ENCODE measurements around the gene RHPN2.

RHPN2 gene

GRCh38 chr19:33063753-33064457, 783 bp downstream of the RHPN2 start (continued):
- TF ChIP-seq CSRNP3 (CRISPR knock-in tag; IDR thresholded peaks at IDR 0.05) (no peak), CSDC2 (CRISPR knock-in tag; IDR thresholded peaks at IDR 0.05) (no peak)

- no peak for ATAC-seq
- no peak for TF ChIP-seq RARB (CRISPR knock-in tag; IDR thresholded peaks at IDR 0.05)
- TF ChIP-seq GLIS3 (CRISPR knock-in tag; IDR thresholded peaks at IDR 0.05), result no peak
- no peak for TF ChIP-seq POU6F1 (CRISPR knock-in tag; IDR thresholded peaks at IDR 0.05; ENCODE audit: borderline replicate concordance, low read depth)
- no peak for TF ChIP-seq TOX (CRISPR knock-in tag; IDR thresholded peaks at IDR 0.05; ENCODE audit: borderline replicate concordance)
- no peak for TF ChIP-seq BACH2 (CRISPR knock-in tag; IDR thresholded peaks at IDR 0.05; ENCODE audit: borderline replicate concordance)
- TF ChIP-seq ZC3H10 (CRISPR knock-in tag; IDR thresholded peaks at IDR 0.05), result no peak
- no peak for TF ChIP-seq TSHZ2 (CRISPR knock-in tag; IDR thresholded peaks at IDR 0.05)
Measured at GRCh38 chr19:33063356-33063752, 1.3 kb downstream of the RHPN2 start.

GRCh38 chr19:33062902-33063301, 1.8 kb downstream of the RHPN2 start:
- TF ChIP-seq SNAI2 (CRISPR knock-in tag; IDR thresholded peaks at IDR 0.05) (no peak), GLIS3 (CRISPR knock-in tag; IDR thresholded peaks at IDR 0.05) (no peak), TOX (CRISPR knock-in tag; IDR thresholded peaks at IDR 0.05; ENCODE audit: borderline replicate concordance) (no peak)
- ATAC-seq, result no peak

- ATAC-seq, result no peak
- no peak for TF ChIP-seq TCF4 (CRISPR knock-in tag; IDR thresholded peaks at IDR 0.05; ENCODE audit: borderline replicate concordance)
- no peak for TF ChIP-seq CSDC2 (CRISPR knock-in tag; IDR thresholded peaks at IDR 0.05)
- TF ChIP-seq ISL1 (CRISPR knock-in tag; IDR thresholded peaks at IDR 0.05), result no peak
- no peak for TF ChIP-seq ZFP30 (CRISPR knock-in tag; IDR thresholded peaks at IDR 0.05)
- TF ChIP-seq ZNF8 (CRISPR knock-in tag; IDR thresholded peaks at IDR 0.05), result no peak
- TF ChIP-seq TSHZ2 (CRISPR knock-in tag; IDR thresholded peaks at IDR 0.05), result no peak
- TF ChIP-seq ZNF565 (CRISPR knock-in tag; conservative IDR thresholded peaks at IDR 0.05; ENCODE audit: low read depth), result no peak
- TF ChIP-seq ZNF70 (CRISPR knock-in tag; IDR thresholded peaks at IDR 0.05), result no peak
- TF ChIP-seq ZFP3 (CRISPR knock-in tag; IDR thresholded peaks at IDR 0.05), result no peak
- no peak for TF ChIP-seq SNAI2 (CRISPR knock-in tag; IDR thresholded peaks at IDR 0.05)
- no peak for TF ChIP-seq ARNTL (CRISPR knock-in tag; IDR thresholded peaks at IDR 0.05; ENCODE audit: borderline replicate concordance, low read depth)
- TF ChIP-seq TOX (CRISPR knock-in tag; IDR thresholded peaks at IDR 0.05; ENCODE audit: borderline replicate concordance), result no peak
- TF ChIP-seq RARB (CRISPR knock-in tag; IDR thresholded peaks at IDR 0.05), result no peak
- TF ChIP-seq CREB5 (CRISPR knock-in tag; IDR thresholded peaks at IDR 0.05; ENCODE audit: low read depth), result no peak
- no peak for TF ChIP-seq BACH2 (CRISPR knock-in tag; IDR thresholded peaks at IDR 0.05; ENCODE audit: borderline replicate concordance)
- no peak for TF ChIP-seq PATZ1 (CRISPR knock-in tag; IDR thresholded peaks at IDR 0.05; ENCODE audit: borderline replicate concordance)
- no peak for TF ChIP-seq CSRNP3 (CRISPR knock-in tag; IDR thresholded peaks at IDR 0.05)
- no peak for TF ChIP-seq ESRRG (CRISPR knock-in tag; IDR thresholded peaks at IDR 0.05)
Measured at GRCh38 chr19:33060586-33060985, 4.1 kb downstream of the RHPN2 start.

Measured in SK-N-SH treated with all-trans-retinoic acid at 6 μM for 48 hours (cell line).